Lower leg skin (tissue), 4 donors: ENCODE measurements around the gene BORCS5. TPM values are rescaled to one million over a fixed set of nuclear protein-coding genes. Genes with fewer than 3 reads are reported as not detected.
"Not testable (repeated sequence)": the region's sequence is repeated elsewhere in the genome, so short reads cannot be mapped to it uniquely, and the experiment has no call there.

ENCODE experiments used
- DNase-seq, 2 donors: peaks; one replicate each; pipeline ENCODE4 v3.0.0-alpha.2; 2019; ENCODE audit warnings: low spot score in 2 of 2
- H3K4me3 ChIP-seq: fragments of 200-600 bp; sonication (generic); 2 replicates; pipeline ENCODE4 v1.5.1; 2017; ENCODE audit warnings: mild to moderate bottlenecking, low read depth; ENCODE audit not compliant: poor library complexity, severe bottlenecking
- POLR2A ChIP-seq, 2 donors: fragments of 450-650 bp; IDR thresholded peaks; one replicate each; pipeline ENCODE4 v1.6.1; 2016 to 2017; ENCODE audit warnings: antibody characterized with exemption in 2 of 2, mild to moderate bottlenecking in 1 of 2, moderate library complexity in 1 of 2
- WGBS, 2 donors: methylation state at CpG; one replicate each; pipeline ENCODE4 v1.1.5; 2018; 5-methylcytosine and 5-hydroxymethylcytosine counted together
- intact Hi-C: fragments of 100-400 bp; cut with DNase I; formaldehyde crosslinking; loops from one replicate; pipeline ENCODE4 v1.15.0; 2023; ENCODE audit warnings: low total_unique reads
- total RNA-seq, 4 donors: library from RNA; depleted of rRNA; stranded (reverse); fragments of >200 nt; gene quantifications; one replicate each; pipeline ENCODE4 v1.1.0, GENCODE V29; 2016
- TF ChIP-seq, protein P1 (sequence below), 3 donors: fragments of 450-650 bp; IDR thresholded peaks; one replicate each; pipeline ENCODE4 v1.5.1; 2016; ENCODE audit warnings: antibody characterized with exemption in 3 of 3, mild to moderate bottlenecking in 3 of 3, moderate library complexity in 2 of 3

Gene BORCS5
- total RNA-seq, 4 donors from 2014 or later = 5.3 to 13.4 (median 10.1) TPM

DNA sequence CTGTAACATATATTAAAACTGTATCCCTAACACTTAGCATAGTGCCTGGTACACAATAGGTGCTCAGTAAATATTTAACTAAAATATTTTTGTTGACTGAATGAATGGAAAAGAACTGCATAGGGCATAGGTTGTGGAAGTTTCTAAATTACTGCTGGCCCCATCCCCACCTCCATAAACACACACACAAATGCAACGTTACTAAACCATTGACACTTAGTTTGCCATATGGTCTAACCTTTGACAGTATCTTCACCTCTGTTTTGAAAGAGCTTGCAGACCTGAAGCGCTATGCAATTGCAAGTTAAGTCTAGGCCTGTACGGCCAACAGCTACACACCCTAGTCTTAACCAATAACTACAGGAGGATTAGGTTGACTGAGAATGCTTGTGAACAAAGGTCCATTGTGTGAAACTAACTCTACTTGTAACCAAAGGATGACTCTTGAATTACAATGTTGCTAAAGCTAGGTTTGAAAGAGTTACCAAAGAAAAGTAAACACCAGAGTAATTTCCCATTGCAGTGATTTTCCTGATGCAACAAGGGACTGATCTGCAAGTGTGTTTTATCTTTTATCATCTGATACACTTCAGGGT lies 5.9 kb upstream of the BORCS5 start:
- no peak for TF ChIP-seq POLR2A (IDR thresholded peaks at IDR 0.05)
- TF ChIP-seq, protein P1, sequence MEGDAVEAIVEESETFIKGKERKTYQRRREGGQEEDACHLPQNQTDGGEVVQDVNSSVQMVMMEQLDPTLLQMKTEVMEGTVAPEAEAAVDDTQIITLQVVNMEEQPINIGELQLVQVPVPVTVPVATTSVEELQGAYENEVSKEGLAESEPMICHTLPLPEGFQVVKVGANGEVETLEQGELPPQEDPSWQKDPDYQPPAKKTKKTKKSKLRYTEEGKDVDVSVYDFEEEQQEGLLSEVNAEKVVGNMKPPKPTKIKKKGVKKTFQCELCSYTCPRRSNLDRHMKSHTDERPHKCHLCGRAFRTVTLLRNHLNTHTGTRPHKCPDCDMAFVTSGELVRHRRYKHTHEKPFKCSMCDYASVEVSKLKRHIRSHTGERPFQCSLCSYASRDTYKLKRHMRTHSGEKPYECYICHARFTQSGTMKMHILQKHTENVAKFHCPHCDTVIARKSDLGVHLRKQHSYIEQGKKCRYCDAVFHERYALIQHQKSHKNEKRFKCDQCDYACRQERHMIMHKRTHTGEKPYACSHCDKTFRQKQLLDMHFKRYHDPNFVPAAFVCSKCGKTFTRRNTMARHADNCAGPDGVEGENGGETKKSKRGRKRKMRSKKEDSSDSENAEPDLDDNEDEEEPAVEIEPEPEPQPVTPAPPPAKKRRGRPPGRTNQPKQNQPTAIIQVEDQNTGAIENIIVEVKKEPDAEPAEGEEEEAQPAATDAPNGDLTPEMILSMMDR (IDR thresholded peaks at IDR 0.05) = no peak
- H3K4me3 ChIP-seq = no peak overlapping the region
- DNase-seq = no peak
- intact Hi-C loops = no loop called here
- WGBS, 2 donors = 55 to 59% methylated on average over 3 of the region's 3 CpGs

DNA sequence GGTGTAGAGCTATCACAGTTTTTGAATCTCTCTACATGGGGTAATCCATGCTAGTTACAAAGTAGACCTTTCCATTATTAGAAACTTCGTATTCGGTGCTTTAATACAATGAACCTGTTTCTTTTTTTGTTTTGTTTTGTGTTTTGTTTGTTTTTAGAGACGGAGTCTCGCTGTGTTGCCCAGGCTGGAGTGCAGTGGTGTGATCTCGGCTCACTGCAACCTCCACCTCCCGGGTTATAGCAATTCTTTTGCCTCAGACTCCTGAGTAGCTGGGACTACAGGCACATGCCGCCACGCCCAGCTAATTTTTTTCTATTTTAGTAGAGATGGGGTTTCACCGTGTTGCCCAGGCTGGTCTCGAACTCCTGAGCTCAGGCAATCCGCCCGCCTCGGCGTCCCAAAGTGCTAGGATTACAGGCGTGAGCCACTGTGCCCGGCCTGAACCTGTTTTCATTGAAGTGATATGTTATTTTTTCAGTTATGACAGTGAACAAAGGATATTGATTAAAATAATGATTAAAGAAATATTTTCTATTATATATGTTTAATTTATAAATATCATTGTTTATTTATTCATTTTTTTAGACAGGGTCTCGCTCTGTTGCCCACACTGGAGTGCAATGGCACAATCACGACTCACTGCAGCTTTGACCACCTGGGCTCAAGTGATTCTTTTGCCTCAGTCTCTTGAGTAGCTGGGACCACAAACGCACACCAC lies 5.3 kb upstream of the BORCS5 start:
- intact Hi-C loops, H3K4me3 ChIP-seq, DNase-seq: not testable (repeated sequence)
- WGBS, 2 donors = 90 to 92% methylated on average over 19 of the region's 19 CpGs

DNA sequence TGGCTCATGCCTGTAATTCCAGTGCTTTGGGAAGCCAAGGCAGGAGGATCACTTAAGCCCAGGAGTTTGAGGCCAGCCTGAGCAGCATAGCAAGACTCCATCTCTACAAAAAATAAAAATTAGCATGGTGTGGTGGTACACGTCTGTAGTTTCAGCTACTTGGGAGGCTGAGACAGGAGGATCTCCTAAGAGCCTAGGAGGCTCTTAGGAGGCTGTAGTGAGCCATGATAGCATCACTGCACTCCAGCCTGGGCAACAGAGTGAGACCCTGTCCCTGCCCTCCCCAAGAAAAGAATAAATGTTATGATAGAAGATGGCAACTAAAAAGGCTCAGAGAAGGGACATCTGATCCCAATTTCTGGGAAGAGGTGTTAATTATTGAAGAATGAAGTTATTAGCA lies 3.6 kb upstream of the BORCS5 start:
- no peak for TF ChIP-seq POLR2A (IDR thresholded peaks at IDR 0.05)
- TF ChIP-seq, protein P1 (IDR thresholded peaks at IDR 0.05) = no peak
- no peak overlapping the region for H3K4me3 ChIP-seq
- WGBS, 2 donors = 76 to 90% methylated on average over 1 of the region's 1 CpG
- DNase-seq = no peak
- intact Hi-C loops = no loop called here

DNA sequence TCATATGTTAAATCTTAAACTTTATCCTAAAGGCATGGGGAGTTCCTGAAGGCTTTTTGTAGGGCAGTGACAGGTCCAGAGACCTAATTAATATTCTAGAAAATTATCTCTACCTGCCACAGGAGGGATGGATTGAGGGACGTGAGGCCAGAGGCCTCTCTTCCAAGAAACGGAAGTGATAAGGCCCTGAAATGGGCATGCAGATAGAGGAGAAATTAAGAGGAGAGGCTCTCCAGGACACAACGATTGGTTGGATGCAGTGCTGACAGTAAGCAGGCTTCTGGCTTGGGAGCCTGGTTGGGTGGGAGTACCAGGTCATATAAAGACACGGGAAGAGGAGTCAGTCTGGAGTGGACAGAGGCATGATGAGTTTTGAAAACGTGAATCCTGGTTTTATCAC lies 3.1 kb upstream of the BORCS5 start:
- DNase-seq = no peak
- intact Hi-C loops = no loop called here
- WGBS, 2 donors = 73 to 76% methylated on average over 5 of the region's 5 CpGs
- TF ChIP-seq POLR2A (IDR thresholded peaks at IDR 0.05) = no peak
- TF ChIP-seq, protein P1 (IDR thresholded peaks at IDR 0.05) = no peak
- no peak overlapping the region for H3K4me3 ChIP-seq

DNA sequence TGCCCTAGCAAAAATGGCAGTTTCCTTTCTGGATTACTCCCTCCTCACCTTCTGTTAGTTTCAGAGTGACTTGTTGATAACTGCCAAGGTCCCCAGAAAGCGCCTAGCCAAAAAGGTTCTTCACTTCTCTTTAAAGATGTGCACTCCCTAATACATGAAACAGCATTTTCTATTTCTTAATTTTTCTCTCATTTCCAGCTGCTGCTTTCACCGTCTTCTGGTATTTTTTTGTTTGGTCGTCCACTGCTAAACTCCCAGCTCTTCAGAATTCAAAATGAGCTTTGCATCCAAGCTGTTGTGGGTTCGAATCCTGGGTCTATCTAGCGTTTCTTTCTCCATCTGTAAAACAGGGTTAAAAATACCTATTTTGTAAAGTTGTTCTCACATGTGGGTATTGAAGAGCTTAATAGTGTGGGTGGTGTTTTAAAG lies 397 bp upstream of the BORCS5 start:
- H3K4me3 ChIP-seq = peak overlapping the region; percentile 81
- intact Hi-C loops = no loop called here
- 29 to 36% methylated on average over 5 of the region's 5 CpGs for WGBS, 2 donors
- TF ChIP-seq POLR2A (IDR thresholded peaks at IDR 0.05) = no peak
- TF ChIP-seq, protein P1 (IDR thresholded peaks at IDR 0.05) = no peak
- no peak for DNase-seq

DNA sequence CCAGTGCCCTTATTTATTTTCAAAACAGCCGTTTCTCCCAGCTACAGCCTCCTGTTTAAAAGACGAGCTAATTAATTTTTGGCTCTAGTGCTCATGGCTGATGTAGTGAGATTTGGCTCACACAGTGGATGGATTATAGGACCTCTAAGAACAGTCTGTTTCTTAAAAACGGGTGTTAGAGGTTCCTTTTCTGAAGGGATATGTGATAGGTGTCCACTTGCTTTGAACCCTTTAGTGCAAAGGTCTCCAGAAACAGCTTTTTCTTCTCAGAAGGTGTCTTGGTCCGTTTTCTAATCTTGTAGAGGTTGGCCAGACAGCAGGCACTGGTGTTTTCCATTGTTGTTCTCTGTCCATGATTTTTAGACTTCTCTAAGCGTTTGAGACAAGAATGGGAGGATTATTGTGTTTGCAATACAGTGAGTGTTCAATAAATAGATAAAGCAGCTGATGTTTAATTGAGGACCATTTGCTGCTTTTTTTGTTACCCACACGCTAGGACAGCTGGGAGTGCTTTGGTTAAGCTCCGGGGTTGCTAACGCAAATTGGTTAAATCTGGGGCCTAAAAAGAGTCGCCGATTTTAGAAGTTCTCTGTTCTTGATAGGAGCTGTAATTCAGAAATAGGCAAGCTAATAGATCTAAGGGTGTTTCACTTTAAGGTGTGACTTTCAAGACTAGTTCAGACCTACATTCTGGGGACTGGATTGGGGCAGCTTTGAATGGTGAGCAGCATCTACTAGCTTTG lies 1.0 kb downstream of the BORCS5 start:
- no peak for DNase-seq
- WGBS, 2 donors = 9 to 14% methylated on average over 10 of the region's 10 CpGs
- TF ChIP-seq, protein P1 (IDR thresholded peaks at IDR 0.05) = no peak
- no peak for TF ChIP-seq POLR2A (IDR thresholded peaks at IDR 0.05)
- intact Hi-C loops = no loop called here
- peak overlapping the region; percentile 81 for H3K4me3 ChIP-seq
